Peyer's patch (tissue), 4 donors: ENCODE results near the gene XG.

Experiments
- POLR2A ChIP-seq, 2 donors: fragments of 450-650 bp; IDR thresholded peaks; one replicate each; pipeline ENCODE4 v1.5.1; 2017; ENCODE audit warnings: antibody characterized with exemption in 2 of 2, mild to moderate bottlenecking in 2 of 2, moderate library complexity in 2 of 2
- TF ChIP-seq, protein P1 (sequence below), 6 experiments: fragments of 450-650 bp in 4 of 6; fragments of 200-600 bp in 2 of 6; sonication (generic) in 1 of 6; IDR thresholded peaks; one replicate each; pipeline ENCODE4 v1.5.1; 2017 to 2019; ENCODE audit warnings: antibody characterized with exemption in 6 of 6, mild to moderate bottlenecking in 3 of 6, moderate library complexity in 1 of 6

DNA sequence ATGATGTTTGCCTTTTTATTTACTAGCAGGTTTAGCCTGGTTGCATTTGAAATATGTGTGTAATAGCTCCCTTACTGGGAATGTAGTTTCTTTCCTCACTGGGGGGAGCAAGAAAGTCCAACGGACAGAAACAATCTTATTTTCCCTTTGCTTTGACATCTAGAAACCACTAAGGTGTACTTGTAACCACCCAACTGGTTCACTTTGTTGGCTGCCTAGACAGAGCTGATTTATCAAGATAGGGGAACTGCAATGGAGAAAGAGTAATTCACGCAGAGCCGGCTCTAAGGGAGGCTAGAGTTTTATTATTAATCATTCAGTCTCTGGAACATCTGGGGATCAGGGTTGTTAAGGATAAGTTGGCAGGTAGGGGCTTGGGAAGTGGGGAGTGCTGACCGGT lies 30.3 kb downstream of the XG start:
- TF ChIP-seq POLR2A (IDR thresholded peaks at IDR 0.05), result no peak
- TF ChIP-seq, protein P1, sequence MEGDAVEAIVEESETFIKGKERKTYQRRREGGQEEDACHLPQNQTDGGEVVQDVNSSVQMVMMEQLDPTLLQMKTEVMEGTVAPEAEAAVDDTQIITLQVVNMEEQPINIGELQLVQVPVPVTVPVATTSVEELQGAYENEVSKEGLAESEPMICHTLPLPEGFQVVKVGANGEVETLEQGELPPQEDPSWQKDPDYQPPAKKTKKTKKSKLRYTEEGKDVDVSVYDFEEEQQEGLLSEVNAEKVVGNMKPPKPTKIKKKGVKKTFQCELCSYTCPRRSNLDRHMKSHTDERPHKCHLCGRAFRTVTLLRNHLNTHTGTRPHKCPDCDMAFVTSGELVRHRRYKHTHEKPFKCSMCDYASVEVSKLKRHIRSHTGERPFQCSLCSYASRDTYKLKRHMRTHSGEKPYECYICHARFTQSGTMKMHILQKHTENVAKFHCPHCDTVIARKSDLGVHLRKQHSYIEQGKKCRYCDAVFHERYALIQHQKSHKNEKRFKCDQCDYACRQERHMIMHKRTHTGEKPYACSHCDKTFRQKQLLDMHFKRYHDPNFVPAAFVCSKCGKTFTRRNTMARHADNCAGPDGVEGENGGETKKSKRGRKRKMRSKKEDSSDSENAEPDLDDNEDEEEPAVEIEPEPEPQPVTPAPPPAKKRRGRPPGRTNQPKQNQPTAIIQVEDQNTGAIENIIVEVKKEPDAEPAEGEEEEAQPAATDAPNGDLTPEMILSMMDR (IDR thresholded peaks at IDR 0.05), result no peak
